ENCODE data around the gene RANBP17. TPM values are rescaled to one million over a fixed set of nuclear protein-coding genes. Genes with fewer than 3 reads are reported as not detected.
A peak's percentile ranks its signal among the peaks of the same experiment; 100 is the strongest.

Gene RANBP17
- total RNA-seq, 2 experiments from 2014 or later, result not detected

DNA sequence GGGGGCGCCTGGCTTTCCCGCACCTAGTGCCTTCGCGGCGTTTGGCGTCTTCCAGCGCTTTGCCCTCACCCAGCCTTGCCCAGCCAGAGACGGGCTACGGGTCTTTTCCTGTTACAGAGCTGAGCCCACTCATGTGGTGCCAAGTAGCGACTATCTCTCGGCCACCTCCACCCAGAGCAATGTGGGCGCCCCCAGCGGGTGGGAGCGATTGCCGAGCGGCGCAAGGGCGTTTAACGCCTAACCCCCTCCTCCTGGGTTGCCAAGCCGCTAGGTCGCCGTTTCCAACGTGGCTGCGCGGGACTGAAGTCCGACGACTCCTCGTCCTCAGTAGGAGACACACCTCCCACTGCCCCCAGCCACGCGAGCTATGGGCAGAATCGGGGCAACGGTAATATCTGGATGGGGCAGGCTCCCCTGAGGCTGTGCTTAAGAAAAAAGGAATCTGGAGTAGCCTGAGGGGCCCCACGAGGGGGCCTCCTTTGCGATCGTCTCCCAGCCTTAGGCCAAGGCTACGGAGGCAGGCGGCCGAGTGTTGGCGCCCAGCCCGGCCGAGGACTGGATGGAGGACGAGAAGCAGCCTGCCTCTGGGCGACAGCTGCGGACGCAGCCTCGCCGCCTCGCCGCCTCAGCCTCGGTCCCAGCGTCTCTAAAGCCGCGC, 453.0 kb downstream of the RANBP17 start:
- H3K36me3 Mint-ChIP-seq, result no peaks in the 10 kb centered on the region
- no peak overlapping the region for H3K4me3 Mint-ChIP-seq
- H3K27ac Mint-ChIP-seq, result no peak overlapping the region
- peaks cover 69% of the 10 kb centered on the region for H3K27me3 Mint-ChIP-seq
- peaks cover 29% of the 10 kb centered on the region for H3K4me1 Mint-ChIP-seq (ENCODE audit: low read depth)
- ChIA-PET CTCF (no interaction called here), POLR2A (no interaction called here)
- DNase-seq, result no peak
- intact Hi-C loops (cut with micrococcal nuclease), result loop anchor here (5.0 kb wide), 1 partner anchor 1927 kb away; no protein-coding TSS in a partner anchor
- H3K9me3 Mint-ChIP-seq, result no peaks in the 10 kb centered on the region

DNA sequence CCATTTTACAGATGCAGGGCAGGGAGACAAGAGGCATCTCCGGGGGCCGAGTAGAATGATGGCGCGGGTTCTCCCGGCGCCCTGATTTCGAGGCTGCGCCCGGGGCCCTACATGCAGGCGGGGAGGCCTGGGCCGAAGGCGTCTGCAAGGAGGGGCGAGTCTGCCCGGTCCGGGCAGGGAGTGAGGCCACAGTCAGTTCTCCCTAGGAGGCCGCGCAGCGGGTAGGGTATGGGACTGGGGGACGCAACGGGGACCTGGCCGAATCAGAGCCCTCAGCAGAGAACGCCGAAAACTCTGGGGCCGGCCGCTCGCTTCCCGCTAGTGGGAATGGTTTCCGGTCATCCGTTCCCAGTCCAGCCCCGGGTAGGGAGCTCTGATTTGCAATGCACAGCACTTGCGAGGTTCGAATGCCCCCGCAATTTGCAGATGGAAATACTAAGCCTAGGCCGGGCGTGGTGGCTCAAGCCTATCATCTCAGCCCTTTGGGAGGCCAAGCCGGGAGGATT, 453.6 kb downstream of the RANBP17 start:
- Mint-ChIP-seq H3K36me3 (no peaks in the 10 kb centered on the region), H3K9me3 (no peaks in the 10 kb centered on the region), H3K27ac (no peak overlapping the region), H3K4me1 (ENCODE audit: low read depth) (peaks cover 24% of the 10 kb centered on the region), H3K27me3 (peaks cover 66% of the 10 kb centered on the region), H3K4me3 (no peak overlapping the region)
- CTCF ChIA-PET, result no interaction called here
- POLR2A ChIA-PET, result no interaction called here
- intact Hi-C loops (cut with micrococcal nuclease), result no loop called here
- DNase-seq, result no peak

GRCh38 chr5:171315925-171316257, 454.1 kb downstream of the RANBP17 start:
- Mint-ChIP-seq H3K27me3 (peaks cover 63% of the 10 kb centered on the region), H3K27ac (no peak overlapping the region), H3K4me3 (peak overlapping the region; percentile 8), H3K36me3 (no peaks in the 10 kb centered on the region), H3K4me1 (ENCODE audit: low read depth) (peaks cover 19% of the 10 kb centered on the region), H3K9me3 (no peaks in the 10 kb centered on the region)
- POLR2A ChIA-PET, result interaction anchor here (0.5 kb wide), 1 partner anchor 9 kb away, joined by 3 read pairs; no protein-coding TSS in a partner anchor
- intact Hi-C loops (cut with micrococcal nuclease), result no loop called here
- DNase-seq, result no peak
- CTCF ChIA-PET, result no interaction called here

- DNase-seq, result no peak
- Mint-ChIP-seq H3K27me3 (peaks cover 64% of the 10 kb centered on the region), H3K4me1 (ENCODE audit: low read depth) (peaks cover 18% of the 10 kb centered on the region), H3K27ac (no peak overlapping the region), H3K9me3 (no peaks in the 10 kb centered on the region), H3K36me3 (no peaks in the 10 kb centered on the region), H3K4me3 (no peak overlapping the region)
- ChIA-PET CTCF (no interaction called here), POLR2A (interaction anchor here (0.5 kb wide), 1 partner anchor 9 kb away, joined by 3 read pairs; no protein-coding TSS in a partner anchor)
- intact Hi-C loops (cut with micrococcal nuclease), result no loop called here
These were observed 454.7 kb downstream of the RANBP17 start for GRCh38 chr5:171316258-171317121.

- Mint-ChIP-seq H3K4me3 (no peak overlapping the region), H3K9me3 (no peaks in the 10 kb centered on the region), H3K4me1 (ENCODE audit: low read depth) (peaks cover 18% of the 10 kb centered on the region), H3K27ac (no peak overlapping the region), H3K36me3 (no peaks in the 10 kb centered on the region), H3K27me3 (peaks cover 71% of the 10 kb centered on the region)
- CTCF ChIA-PET, result no interaction called here
- intact Hi-C loops (cut with micrococcal nuclease), result no loop called here
- DNase-seq, result no peak
- POLR2A ChIA-PET, result no interaction called here
These were observed 455.4 kb downstream of the RANBP17 start for GRCh38 chr5:171317230-171317629.

GRCh38 chr5:171318026-171318425, 456.2 kb downstream of the RANBP17 start:
- Mint-ChIP-seq H3K4me1 (ENCODE audit: low read depth) (peaks cover 11% of the 10 kb centered on the region), H3K4me3 (no peak overlapping the region), H3K27me3 (peaks cover 69% of the 10 kb centered on the region), H3K27ac (no peak overlapping the region), H3K36me3 (no peaks in the 10 kb centered on the region), H3K9me3 (no peaks in the 10 kb centered on the region)
- intact Hi-C loops (cut with micrococcal nuclease), result no loop called here
- POLR2A ChIA-PET, result no interaction called here
- no peak for DNase-seq
- CTCF ChIA-PET, result interaction anchor here (1.8 kb wide), 1 partner anchor 24 kb away, joined by 5 read pairs; no protein-coding TSS in a partner anchor

- H3K36me3 Mint-ChIP-seq, result no peaks in the 10 kb centered on the region
- H3K27ac Mint-ChIP-seq, result no peak overlapping the region
- H3K27me3 Mint-ChIP-seq, result peaks cover 64% of the 10 kb centered on the region
- CTCF ChIA-PET, result no interaction called here
- no peak for DNase-seq
- H3K9me3 Mint-ChIP-seq, result no peaks in the 10 kb centered on the region
- POLR2A ChIA-PET, result no interaction called here
- H3K4me3 Mint-ChIP-seq, result no peak overlapping the region
- no peaks in the 10 kb centered on the region for H3K4me1 Mint-ChIP-seq (ENCODE audit: low read depth)
- intact Hi-C loops (cut with micrococcal nuclease), result no loop called here
These were observed 459.6 kb downstream of the RANBP17 start for GRCh38 chr5:171321447-171321846.

DNA sequence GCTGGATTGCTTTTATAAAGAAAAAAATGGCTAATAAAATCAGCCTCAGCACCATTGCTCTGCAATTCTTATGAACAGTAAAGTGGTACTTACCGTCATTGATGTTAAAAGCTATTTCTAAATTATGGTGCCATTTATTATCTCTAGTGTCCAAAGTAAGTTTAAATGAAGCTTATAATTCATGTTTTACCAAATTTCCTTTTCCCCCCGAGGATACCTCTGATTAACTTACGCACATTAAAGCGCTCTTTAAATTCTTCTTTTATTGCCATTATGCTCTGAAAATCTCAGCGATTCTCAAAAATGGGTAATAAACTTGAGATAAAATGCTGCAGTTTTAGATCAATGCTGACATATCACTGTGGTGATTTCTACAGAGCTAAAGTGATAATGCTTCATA, 460.7 kb downstream of the RANBP17 start:
- no peaks in the 10 kb centered on the region for H3K4me1 Mint-ChIP-seq (ENCODE audit: low read depth)
- H3K9me3 Mint-ChIP-seq, result no peaks in the 10 kb centered on the region
- POLR2A ChIA-PET, result no interaction called here
- H3K4me3 Mint-ChIP-seq, result no peak overlapping the region
- no peaks in the 10 kb centered on the region for H3K36me3 Mint-ChIP-seq
- H3K27ac Mint-ChIP-seq, result no peak overlapping the region
- CTCF ChIA-PET, result interaction anchor here (0.7 kb wide), 1 partner anchor 21 kb away, joined by 3 read pairs; no protein-coding TSS in a partner anchor
- H3K27me3 Mint-ChIP-seq, result peaks cover 54% of the 10 kb centered on the region
- intact Hi-C loops (cut with micrococcal nuclease), result no loop called here
- no peak for DNase-seq

DNA sequence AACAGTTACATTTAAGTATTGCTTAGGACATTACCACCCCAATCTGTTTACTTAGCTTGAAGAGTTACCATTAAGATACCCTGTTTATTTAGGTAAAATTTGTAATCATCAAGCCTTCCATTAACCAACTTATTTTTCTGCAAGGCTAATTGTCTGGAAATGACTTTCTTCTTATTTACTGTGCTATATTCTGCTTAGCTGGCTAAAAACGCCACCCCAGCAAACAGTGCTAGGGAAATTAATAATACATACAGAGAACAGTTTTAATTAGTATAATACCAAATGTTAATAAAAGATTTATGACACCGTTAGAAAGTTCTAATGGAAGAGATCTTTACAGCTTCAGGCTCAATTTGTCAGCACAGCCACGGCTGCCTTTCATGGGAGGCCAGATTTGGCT, 461.2 kb downstream of the RANBP17 start:
- no peak overlapping the region for H3K4me3 Mint-ChIP-seq
- intact Hi-C loops (cut with micrococcal nuclease), result no loop called here
- no peaks in the 10 kb centered on the region for H3K36me3 Mint-ChIP-seq
- no peaks in the 10 kb centered on the region for H3K9me3 Mint-ChIP-seq
- peaks cover 51% of the 10 kb centered on the region for H3K27me3 Mint-ChIP-seq
- no peak for DNase-seq
- H3K27ac Mint-ChIP-seq, result no peak overlapping the region
- ChIA-PET POLR2A (no interaction called here), CTCF (interaction anchor here (0.7 kb wide), 1 partner anchor 20 kb away, joined by 3 read pairs; no protein-coding TSS in a partner anchor)
- H3K4me1 Mint-ChIP-seq (ENCODE audit: low read depth), result no peaks in the 10 kb centered on the region

- Mint-ChIP-seq H3K4me3 (no peak overlapping the region), H3K27ac (no peak overlapping the region), H3K27me3 (peaks cover 47% of the 10 kb centered on the region), H3K4me1 (ENCODE audit: low read depth) (no peaks in the 10 kb centered on the region), H3K36me3 (no peaks in the 10 kb centered on the region), H3K9me3 (no peaks in the 10 kb centered on the region)
- no peak for DNase-seq
- ChIA-PET CTCF (no interaction called here), POLR2A (no interaction called here)
- intact Hi-C loops (cut with micrococcal nuclease), result no loop called here
These were observed 462.2 kb downstream of the RANBP17 start for GRCh38 chr5:171323806-171324632.

DNA sequence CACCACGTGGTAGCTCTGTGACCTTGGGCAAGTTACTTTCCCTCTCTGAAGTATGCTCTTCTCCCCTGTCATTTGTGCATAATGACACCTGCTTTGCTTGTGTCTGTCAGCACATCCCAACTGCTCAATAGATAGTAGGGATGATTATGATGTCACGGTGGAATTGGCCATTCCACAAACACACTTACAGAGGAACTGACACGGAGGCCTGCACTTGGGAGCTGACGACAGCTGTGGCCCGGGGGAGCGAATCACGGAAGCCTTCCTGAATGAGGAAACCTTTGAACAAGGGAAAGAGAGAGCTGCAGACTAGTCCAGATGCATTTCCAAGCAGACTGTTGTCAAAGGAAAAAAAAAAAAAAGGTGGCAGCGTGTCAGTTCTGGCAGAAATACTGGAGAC, 468.2 kb downstream of the RANBP17 start:
- H3K27me3 Mint-ChIP-seq, result peaks cover 19% of the 10 kb centered on the region
- POLR2A ChIA-PET, result no interaction called here
- no peak overlapping the region for H3K27ac Mint-ChIP-seq
- no peaks in the 10 kb centered on the region for H3K36me3 Mint-ChIP-seq
- no peaks in the 10 kb centered on the region for H3K4me1 Mint-ChIP-seq (ENCODE audit: low read depth)
- intact Hi-C loops (cut with micrococcal nuclease), result no loop called here
- no peak overlapping the region for H3K4me3 Mint-ChIP-seq
- DNase-seq, result no peak
- H3K9me3 Mint-ChIP-seq, result no peaks in the 10 kb centered on the region
- CTCF ChIA-PET, result no interaction called here

DNA sequence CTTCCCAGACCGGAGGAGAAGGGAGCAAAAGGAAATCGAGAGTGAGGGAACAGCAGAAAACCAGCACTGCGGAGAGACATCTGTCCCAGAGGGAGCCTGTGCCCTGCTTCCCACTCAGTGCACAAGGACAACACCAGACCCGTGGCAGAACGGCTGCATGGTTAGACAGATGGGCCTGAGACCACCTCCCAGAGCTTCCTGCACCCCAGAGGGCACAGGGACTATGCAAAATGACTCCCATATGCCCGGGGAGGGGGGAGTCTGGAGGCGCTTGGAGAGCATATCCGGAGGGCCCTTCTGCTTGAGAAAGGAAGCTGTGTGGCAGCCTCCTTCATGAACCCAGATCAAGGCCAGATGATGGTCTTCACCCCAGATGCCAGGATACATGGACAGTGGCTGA, 473.8 kb downstream of the RANBP17 start:
- H3K4me1 Mint-ChIP-seq (ENCODE audit: low read depth), result peaks cover 9% of the 10 kb centered on the region
- DNase-seq, result no peak
- CTCF ChIA-PET, result no interaction called here
- peaks cover 29% of the 10 kb centered on the region for H3K27me3 Mint-ChIP-seq
- intact Hi-C loops (cut with micrococcal nuclease), result loop anchor here (2.0 to 5.0 kb wide), 2 partner anchors 591 to 698 kb away; no protein-coding TSS in a partner anchor
- no peaks in the 10 kb centered on the region for H3K9me3 Mint-ChIP-seq
- H3K4me3 Mint-ChIP-seq, result no peak overlapping the region
- no peak overlapping the region for H3K27ac Mint-ChIP-seq
- POLR2A ChIA-PET, result no interaction called here
- H3K36me3 Mint-ChIP-seq, result no peaks in the 10 kb centered on the region
